WTC11 (cell line): Measurements from ENCODE around the gene ULK4.

Source experiments
- EMX1 ChIP-seq: fragments of 250-450 bp; sonication (Bioruptor Pico); IDR thresholded peaks from 2 replicates; pipeline ENCODE4 v1.8.0; 2021; ENCODE audit warnings: mild to moderate bottlenecking
- KAT7 ChIP-seq: sonication (generic); formaldehyde crosslinking; IDR thresholded peaks from 2 replicates; pipeline ENCODE4 v1.8.1; 2023; ENCODE audit warnings: missing genetic modification reagents, mild to moderate bottlenecking, borderline replicate concordance
- ZBTB21 ChIP-seq: sonication (generic); formaldehyde crosslinking; IDR thresholded peaks from 2 replicates; pipeline ENCODE4 v1.8.1; 2023; ENCODE audit warnings: mild to moderate bottlenecking, missing genetic modification reagents, borderline replicate concordance
- ZNF232 ChIP-seq: sonication (generic); formaldehyde crosslinking; IDR thresholded peaks from 2 replicates; pipeline ENCODE4 v1.8.0; 2022; ENCODE audit warnings: mild to moderate bottlenecking, missing genetic modification reagents
- TF ChIP-seq, protein P1 (sequence below): fragments of 200-600 bp; IDR thresholded peaks from 2 replicates; pipeline ENCODE4 v1.8.0; 2022; ENCODE audit warnings: antibody characterized with exemption
- TF ChIP-seq, protein P2 (sequence below): sonication (generic); formaldehyde crosslinking; IDR thresholded peaks from 2 replicates; pipeline ENCODE4 v1.8.1; 2023; ENCODE audit warnings: mild to moderate bottlenecking, missing genetic modification reagents, borderline replicate concordance

DNA sequence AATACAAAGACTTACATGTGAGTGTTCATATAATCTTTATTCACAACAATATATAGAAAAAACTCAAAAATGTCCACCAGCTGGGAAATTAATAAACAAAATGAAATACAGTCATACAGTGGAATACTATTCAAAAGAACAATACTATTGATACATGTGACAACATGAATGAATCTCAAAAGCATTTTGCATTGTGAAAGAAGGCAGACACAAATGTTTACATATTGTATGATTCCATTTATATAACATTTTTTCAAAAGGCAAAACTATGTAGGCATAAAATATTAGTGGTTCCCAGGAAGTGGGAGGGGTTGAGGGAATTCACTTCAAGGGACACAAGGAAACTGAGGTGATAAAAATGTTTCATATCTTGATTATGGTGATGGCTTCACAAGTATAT is 459.4 kb downstream of the ULK4 start:
- TF ChIP-seq KAT7 (CRISPR knock-in tag), result no peak
- TF ChIP-seq, protein P1, sequence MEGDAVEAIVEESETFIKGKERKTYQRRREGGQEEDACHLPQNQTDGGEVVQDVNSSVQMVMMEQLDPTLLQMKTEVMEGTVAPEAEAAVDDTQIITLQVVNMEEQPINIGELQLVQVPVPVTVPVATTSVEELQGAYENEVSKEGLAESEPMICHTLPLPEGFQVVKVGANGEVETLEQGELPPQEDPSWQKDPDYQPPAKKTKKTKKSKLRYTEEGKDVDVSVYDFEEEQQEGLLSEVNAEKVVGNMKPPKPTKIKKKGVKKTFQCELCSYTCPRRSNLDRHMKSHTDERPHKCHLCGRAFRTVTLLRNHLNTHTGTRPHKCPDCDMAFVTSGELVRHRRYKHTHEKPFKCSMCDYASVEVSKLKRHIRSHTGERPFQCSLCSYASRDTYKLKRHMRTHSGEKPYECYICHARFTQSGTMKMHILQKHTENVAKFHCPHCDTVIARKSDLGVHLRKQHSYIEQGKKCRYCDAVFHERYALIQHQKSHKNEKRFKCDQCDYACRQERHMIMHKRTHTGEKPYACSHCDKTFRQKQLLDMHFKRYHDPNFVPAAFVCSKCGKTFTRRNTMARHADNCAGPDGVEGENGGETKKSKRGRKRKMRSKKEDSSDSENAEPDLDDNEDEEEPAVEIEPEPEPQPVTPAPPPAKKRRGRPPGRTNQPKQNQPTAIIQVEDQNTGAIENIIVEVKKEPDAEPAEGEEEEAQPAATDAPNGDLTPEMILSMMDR, result no peak
- TF ChIP-seq EMX1, result no peak
- no peak for TF ChIP-seq ZBTB21 (CRISPR knock-in tag)
- no peak for TF ChIP-seq ZNF232
- TF ChIP-seq, protein P2, sequence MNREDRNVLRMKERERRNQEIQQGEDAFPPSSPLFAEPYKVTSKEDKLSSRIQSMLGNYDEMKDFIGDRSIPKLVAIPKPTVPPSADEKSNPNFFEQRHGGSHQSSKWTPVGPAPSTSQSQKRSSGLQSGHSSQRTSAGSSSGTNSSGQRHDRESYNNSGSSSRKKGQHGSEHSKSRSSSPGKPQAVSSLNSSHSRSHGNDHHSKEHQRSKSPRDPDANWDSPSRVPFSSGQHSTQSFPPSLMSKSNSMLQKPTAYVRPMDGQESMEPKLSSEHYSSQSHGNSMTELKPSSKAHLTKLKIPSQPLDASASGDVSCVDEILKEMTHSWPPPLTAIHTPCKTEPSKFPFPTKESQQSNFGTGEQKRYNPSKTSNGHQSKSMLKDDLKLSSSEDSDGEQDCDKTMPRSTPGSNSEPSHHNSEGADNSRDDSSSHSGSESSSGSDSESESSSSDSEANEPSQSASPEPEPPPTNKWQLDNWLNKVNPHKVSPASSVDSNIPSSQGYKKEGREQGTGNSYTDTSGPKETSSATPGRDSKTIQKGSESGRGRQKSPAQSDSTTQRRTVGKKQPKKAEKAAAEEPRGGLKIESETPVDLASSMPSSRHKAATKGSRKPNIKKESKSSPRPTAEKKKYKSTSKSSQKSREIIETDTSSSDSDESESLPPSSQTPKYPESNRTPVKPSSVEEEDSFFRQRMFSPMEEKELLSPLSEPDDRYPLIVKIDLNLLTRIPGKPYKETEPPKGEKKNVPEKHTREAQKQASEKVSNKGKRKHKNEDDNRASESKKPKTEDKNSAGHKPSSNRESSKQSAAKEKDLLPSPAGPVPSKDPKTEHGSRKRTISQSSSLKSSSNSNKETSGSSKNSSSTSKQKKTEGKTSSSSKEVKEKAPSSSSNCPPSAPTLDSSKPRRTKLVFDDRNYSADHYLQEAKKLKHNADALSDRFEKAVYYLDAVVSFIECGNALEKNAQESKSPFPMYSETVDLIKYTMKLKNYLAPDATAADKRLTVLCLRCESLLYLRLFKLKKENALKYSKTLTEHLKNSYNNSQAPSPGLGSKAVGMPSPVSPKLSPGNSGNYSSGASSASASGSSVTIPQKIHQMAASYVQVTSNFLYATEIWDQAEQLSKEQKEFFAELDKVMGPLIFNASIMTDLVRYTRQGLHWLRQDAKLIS (CRISPR knock-in tag), result no peak
